Retina (tissue), 1 donor: ENCODE data around the gene MPST.
A peak's percentile ranks its signal among the peaks of the same experiment; 100 is the strongest.
"Not testable (repeated sequence)": the region's sequence is repeated elsewhere in the genome, so short reads cannot be mapped to it uniquely, and the experiment has no call there.

Experiments used
- DNase-seq: peaks from one replicate; pipeline ENCODE4 v3.0.0-alpha.2; 2016

MPST gene

GRCh38 chr22:37062702-37063381 is 43.3 kb downstream of the MPST start:
- DNase-seq, result no peak

GRCh38 chr22:37063431-37064420 is 44.2 kb downstream of the MPST start:
- DNase-seq, result no peak

DNA sequence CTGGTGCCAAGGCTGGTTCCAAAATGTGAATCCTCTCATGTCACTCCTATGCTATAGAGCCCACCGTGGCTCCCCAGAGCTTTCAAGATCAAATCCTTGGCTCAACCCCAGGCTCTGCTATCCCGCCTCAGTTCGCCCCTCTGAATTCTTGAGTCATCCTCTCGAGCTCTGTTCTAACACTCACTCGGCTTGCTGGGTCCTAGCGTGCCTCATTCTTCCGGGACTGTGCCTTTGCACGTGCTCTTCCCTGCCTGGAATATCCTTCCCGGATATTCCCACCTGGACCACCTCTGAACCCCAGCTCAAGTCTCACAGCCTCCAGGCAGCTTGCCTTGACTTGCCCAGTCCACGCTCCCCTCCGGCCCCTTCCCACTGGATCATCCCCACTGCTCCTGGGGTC is 45.0 kb downstream of the MPST start:
- DNase-seq, result no peak

GRCh38 chr22:37065180-37065579 is 45.6 kb downstream of the MPST start:
- no peak for DNase-seq

GRCh38 chr22:37065961-37066360 is 46.4 kb downstream of the MPST start:
- no peak for DNase-seq

DNA sequence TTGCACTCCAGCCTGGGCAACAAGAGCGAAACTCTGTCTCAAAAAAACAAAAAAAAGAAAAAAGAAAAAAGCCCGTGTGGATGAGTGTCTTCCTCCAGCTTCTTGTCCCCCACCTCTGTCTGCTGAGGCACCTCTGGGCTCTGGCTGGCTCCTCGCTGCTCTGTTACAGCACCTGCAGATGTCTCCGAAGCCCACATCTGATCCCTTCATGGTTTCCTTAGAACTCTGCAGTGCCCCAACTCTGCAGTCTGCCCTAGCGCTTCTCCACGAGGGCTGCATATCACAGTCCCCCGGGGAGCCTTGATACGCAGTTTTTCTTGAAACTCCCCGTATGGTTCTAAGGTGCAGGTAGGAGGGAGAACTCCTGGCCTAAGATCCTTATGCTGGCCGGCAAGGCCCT is 47.9 kb downstream of the MPST start:
- DNase-seq, result no peak

- no peak for DNase-seq
Observed at GRCh38 chr22:37068859-37069258, 49.3 kb downstream of the MPST start.

- no peak for DNase-seq
Observed at GRCh38 chr22:37069319-37069718, 49.8 kb downstream of the MPST start.

- no peak for DNase-seq
Observed at GRCh38 chr22:37069719-37070118, 50.2 kb downstream of the MPST start.

DNA sequence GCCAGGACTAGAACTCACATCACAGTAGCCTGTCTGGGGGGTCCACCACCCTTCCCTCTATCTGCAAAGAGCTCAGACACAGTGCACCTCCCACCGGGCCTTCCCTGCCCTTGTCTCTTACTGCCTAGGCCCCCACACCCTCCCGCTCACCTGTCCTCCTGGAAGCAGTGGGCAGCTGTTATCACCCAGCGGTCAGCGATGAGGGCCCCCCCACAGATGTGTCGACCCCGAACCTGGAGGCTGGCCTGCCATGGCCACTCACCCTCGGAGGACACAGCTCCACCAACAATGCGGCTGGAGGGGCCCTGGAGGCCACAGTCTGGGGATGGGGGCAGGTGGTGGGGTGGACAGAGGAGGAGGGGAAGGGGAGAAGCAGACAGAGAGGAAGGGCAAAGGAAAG is 50.8 kb downstream of the MPST start:
- DNase-seq, result no peak

DNA sequence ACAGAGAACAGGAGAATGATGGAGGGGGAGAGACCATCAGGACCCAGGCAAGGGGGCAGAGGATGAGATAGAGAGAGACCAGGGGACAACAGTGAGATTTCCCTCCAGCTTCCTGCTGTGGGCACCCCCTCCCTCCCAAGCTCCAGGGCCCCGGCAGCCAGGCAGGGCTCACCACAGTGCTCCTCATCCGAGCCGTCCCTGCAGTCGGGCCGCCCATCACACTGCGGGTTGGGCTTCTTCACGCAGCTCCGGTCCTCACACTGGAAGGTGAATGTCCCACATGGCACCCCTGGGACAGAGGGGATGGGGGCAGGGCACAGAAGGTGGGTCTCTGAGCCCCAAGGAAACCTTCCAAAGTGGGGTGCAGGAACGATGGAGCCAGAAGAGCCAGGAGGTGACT is 51.2 kb downstream of the MPST start:
- DNase-seq, result no peak

DNA sequence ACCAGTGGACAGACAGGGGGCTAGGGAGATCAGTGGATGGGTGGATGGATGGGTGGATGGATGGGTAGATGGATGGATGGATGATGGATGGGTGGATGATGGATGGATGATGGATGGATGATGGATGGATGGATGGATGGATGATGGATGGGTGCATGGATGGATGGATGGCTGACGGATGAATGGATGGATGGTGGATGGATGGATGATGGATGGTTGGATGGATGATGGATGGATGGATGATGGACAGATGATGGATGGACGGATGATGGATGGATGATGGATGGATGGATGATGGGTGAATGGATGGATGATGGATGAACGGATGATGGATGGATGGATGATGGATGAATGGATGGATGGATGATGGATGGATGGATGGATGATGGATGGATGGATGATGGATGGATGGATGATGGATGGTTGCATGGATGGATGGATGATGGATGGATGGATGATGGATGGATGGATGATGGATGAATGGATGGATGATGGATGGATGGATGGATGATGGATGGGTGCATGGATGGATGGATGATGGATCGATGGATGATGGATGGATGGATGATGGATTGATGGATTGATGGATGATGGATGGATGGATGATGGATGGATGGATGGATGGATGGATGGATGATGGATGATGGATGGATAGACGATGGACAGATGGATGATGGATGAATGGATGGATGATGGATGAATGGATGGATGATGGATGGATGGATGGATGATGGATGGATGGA is 52.5 kb downstream of the MPST start:
- DNase-seq, result not testable (repeated sequence)

DNA sequence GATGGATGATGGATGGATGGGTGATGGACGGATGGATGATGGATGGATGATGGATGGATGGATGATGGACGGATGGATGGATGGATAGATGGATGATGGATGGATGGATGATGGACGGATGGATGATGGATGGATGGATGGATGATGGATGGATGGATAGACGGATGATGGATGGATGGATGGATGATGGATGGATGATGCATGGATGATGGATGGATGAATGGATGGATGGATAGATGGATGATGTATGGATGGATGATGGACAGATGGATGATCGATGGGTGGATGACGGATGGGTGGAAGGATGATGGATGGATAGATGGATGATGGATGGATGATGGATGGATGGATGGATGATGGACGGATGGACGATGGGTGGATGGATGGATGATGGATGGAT is 53.1 kb downstream of the MPST start:
- no peak for DNase-seq

- no peak for DNase-seq
Observed at GRCh38 chr22:37074537-37074936, 55.0 kb downstream of the MPST start.

GRCh38 chr22:37075046-37075445 is 55.5 kb downstream of the MPST start:
- no peak for DNase-seq

GRCh38 chr22:37075822-37076433 is 56.4 kb downstream of the MPST start:
- no peak for DNase-seq

DNA sequence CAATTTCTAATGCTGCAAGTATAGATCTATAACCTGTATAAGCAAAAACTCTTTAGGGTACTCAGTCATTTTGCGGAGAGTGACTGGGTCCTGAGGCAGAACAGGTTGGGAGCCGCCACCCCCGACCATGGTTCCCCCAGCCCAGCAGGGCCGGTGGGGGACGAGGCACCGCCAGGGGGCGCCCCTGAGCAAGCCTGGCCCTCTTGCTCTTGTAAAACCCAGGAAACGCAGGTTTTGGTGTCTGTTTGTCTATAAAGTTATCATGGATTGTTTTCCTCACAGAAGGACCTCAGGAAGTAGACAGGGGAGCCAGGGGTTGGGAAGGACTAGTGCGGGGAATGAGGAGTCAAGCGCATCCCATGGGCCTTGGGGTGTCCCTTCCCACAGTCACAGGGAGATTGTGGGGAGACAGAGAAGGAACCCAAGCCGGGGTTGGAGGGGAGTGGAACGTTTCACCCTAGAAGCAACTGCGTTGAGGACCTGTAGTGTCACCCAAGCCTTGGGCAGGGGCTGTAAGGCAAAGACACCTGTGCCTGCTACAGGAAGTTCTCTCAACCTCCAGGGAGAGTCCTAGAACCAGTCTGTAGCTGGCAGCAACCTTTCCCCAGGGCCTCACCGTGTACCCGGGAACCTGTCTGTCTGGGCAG is 58.4 kb downstream of the MPST start:
- DNase-seq, result peak; percentile 78

GRCh38 chr22:37079158-37079557 is 59.6 kb downstream of the MPST start:
- DNase-seq, result no peak
